Mesodermal cell (in vitro differentiated cells): ENCODE results near the gene NID2.

Experiments
- H3K27ac ChIP-seq: 2 replicates; pipeline ENCODE4 v1.7.0; 2013; ENCODE audit warnings: mild to moderate bottlenecking, low read depth, low read length, moderate library complexity; ENCODE audit not compliant: severe bottlenecking
- H3K36me3 ChIP-seq: 2 replicates; pipeline ENCODE4 v1.7.1; 2013; ENCODE audit warnings: mild to moderate bottlenecking, low read length, moderate library complexity; ENCODE audit not compliant: control insufficient read depth, insufficient read depth
- H3K4me1 ChIP-seq: one replicate; pipeline ENCODE4 v1.7.1; 2013; ENCODE audit warnings: mild to moderate bottlenecking, low read length; ENCODE audit not compliant: insufficient read depth, control insufficient read depth, poor library complexity, severe bottlenecking
- H3K4me3 ChIP-seq: 2 replicates; pipeline ENCODE4 v1.7.0; 2013; ENCODE audit warnings: low read length, control low read depth, mild to moderate bottlenecking; ENCODE audit not compliant: insufficient read depth, poor library complexity, severe bottlenecking; ENCODE audit errors: extremely low read depth
- H3K9me3 ChIP-seq: 2 replicates; pipeline ENCODE4 v1.7.1; 2013; ENCODE audit warnings: mild to moderate bottlenecking, low read length, moderate library complexity; ENCODE audit not compliant: control insufficient read depth
- WGBS, 2 experiments: methylation state at CpG; one replicate each; pipeline ENCODE4 v1.1.5; 2013; ENCODE audit warnings: missing lambda C conversion rate in 2 of 2; ENCODE audit not compliant: insufficient coverage in 2 of 2; 5-methylcytosine and 5-hydroxymethylcytosine counted together

NID2 gene

GRCh38 chr14:52095794-52096193, 26.9 kb upstream of the NID2 start:
- no peaks in the 10 kb centered on the region for H3K36me3 ChIP-seq
- no peaks in the 10 kb centered on the region for H3K9me3 ChIP-seq
- no peak overlapping the region for H3K4me3 ChIP-seq
- H3K4me1 ChIP-seq: no peaks in the 10 kb centered on the region
- no peak overlapping the region for H3K27ac ChIP-seq
- WGBS, 2 experiments: 96 to 100% methylated on average over 2 to 4 of the region's 4 CpGs

- no peaks in the 10 kb centered on the region for H3K36me3 ChIP-seq
- WGBS, 2 experiments: 88 to 100% methylated on average over 2 to 3 of the region's 3 CpGs
- no peaks in the 10 kb centered on the region for H3K9me3 ChIP-seq
- H3K27ac ChIP-seq: no peak overlapping the region
- no peaks in the 10 kb centered on the region for H3K4me1 ChIP-seq
- no peak overlapping the region for H3K4me3 ChIP-seq
Observed at GRCh38 chr14:52095336-52095735, 26.5 kb upstream of the NID2 start.

- H3K4me3 ChIP-seq: no peak overlapping the region
- H3K36me3 ChIP-seq: no peaks in the 10 kb centered on the region
- H3K4me1 ChIP-seq: no peaks in the 10 kb centered on the region
- H3K9me3 ChIP-seq: no peaks in the 10 kb centered on the region
- H3K27ac ChIP-seq: no peak overlapping the region
- WGBS, 2 experiments: 75 to 100% methylated on average over 2 to 4 of the region's 4 CpGs
Observed at GRCh38 chr14:52094546-52095271, 25.9 kb upstream of the NID2 start.

GRCh38 chr14:52091928-52092327, 23.1 kb upstream of the NID2 start:
- Histone ChIP-seq H3K4me1 (no peaks in the 10 kb centered on the region), H3K36me3 (no peaks in the 10 kb centered on the region), H3K4me3 (no peak overlapping the region), H3K9me3 (no peaks in the 10 kb centered on the region), H3K27ac (no peak overlapping the region)

DNA sequence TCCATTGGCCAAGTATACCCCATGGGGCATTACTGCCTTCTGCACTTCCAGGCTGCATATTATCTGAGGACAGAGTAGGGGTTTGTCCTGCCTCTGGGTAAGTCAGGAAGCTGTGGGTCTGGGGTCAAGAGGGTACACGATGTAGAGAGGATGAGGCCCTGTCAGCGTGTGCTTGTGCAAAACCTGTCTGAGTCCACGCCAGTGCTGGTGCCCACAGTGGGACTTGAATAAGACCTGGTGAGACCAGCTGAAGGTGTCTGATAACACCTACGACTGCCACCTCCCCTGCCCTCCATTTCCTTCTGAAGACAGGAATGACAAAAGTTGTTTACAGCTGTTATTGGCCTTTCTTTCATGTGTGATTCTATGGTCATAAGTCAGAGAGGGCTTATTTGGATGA, 22.1 kb upstream of the NID2 start:
- no peaks in the 10 kb centered on the region for H3K4me1 ChIP-seq
- H3K9me3 ChIP-seq: no peaks in the 10 kb centered on the region
- 91 to 95% methylated on average over 3 to 4 of the region's 4 CpGs for WGBS, 2 experiments
- H3K36me3 ChIP-seq: no peaks in the 10 kb centered on the region
- H3K4me3 ChIP-seq: no peak overlapping the region
- H3K27ac ChIP-seq: no peak overlapping the region

DNA sequence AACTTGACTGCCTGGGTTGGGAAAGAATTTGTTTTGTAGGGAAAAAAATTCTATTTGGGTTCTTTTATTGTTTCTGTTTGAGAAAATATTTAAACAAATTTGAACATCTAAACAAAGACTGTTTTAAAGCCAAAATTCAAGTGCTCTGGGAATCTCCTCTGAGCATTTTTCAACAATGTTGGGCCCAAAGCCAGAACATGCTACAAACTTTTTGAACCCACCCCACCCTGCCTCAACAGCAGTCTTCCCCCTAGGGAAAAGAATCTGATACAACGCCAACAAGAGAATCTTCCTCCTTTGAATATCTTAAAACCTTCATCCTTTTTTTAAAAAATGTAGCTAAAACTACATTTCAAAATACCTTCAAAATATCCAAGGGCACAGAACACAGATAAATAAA, 20.4 kb upstream of the NID2 start:
- Histone ChIP-seq H3K4me1 (no peaks in the 10 kb centered on the region), H3K36me3 (no peaks in the 10 kb centered on the region), H3K4me3 (no peak overlapping the region), H3K9me3 (peaks cover 15% of the 10 kb centered on the region), H3K27ac (no peak overlapping the region)
- 100% methylated on average over 1 of the region's 1 CpG; no CpG with 5 or more reads in 1 of the 2 experiments for WGBS, 2 experiments

- Histone ChIP-seq H3K36me3 (no peaks in the 10 kb centered on the region), H3K9me3 (peaks cover 24% of the 10 kb centered on the region), H3K27ac (no peak overlapping the region), H3K4me1 (peaks cover 3% of the 10 kb centered on the region), H3K4me3 (no peak overlapping the region)
- 83 to 86% methylated on average over 3 of the region's 4 CpGs for WGBS, 2 experiments
Observed at GRCh38 chr14:52086711-52087110, 17.9 kb upstream of the NID2 start.

DNA sequence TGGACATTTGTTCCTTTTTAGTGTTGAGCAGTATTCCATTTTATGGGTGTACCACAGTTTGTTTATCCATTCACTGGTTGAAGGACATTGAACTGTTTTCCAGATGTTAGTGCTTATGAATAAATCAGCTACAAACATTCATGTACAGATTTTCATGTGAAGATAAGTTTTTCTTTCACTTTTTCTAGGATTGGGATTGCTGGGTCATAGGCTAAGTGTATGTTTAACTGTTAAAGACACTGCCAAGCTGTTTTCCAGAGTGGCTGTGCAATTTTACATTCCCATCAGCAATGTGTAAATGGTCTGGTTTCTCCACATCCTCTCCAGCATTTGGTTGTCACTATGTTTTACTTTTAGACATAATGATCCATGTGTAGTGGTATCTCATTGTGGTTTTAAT, 14.0 kb upstream of the NID2 start:
- H3K27ac ChIP-seq: no peak overlapping the region
- H3K4me1 ChIP-seq: peaks cover 35% of the 10 kb centered on the region
- no peak overlapping the region for H3K4me3 ChIP-seq
- no peaks in the 10 kb centered on the region for H3K36me3 ChIP-seq
- H3K9me3 ChIP-seq: peaks cover 24% of the 10 kb centered on the region

GRCh38 chr14:52081964-52082363, 13.1 kb upstream of the NID2 start:
- WGBS, 2 experiments: 100% methylated on average over 1 to 2 of the region's 3 CpGs
- peaks cover 24% of the 10 kb centered on the region for H3K9me3 ChIP-seq
- peak overlapping the region; percentile 11 for H3K27ac ChIP-seq
- H3K4me3 ChIP-seq: no peak overlapping the region
- H3K4me1 ChIP-seq: peaks cover 35% of the 10 kb centered on the region
- no peaks in the 10 kb centered on the region for H3K36me3 ChIP-seq

DNA sequence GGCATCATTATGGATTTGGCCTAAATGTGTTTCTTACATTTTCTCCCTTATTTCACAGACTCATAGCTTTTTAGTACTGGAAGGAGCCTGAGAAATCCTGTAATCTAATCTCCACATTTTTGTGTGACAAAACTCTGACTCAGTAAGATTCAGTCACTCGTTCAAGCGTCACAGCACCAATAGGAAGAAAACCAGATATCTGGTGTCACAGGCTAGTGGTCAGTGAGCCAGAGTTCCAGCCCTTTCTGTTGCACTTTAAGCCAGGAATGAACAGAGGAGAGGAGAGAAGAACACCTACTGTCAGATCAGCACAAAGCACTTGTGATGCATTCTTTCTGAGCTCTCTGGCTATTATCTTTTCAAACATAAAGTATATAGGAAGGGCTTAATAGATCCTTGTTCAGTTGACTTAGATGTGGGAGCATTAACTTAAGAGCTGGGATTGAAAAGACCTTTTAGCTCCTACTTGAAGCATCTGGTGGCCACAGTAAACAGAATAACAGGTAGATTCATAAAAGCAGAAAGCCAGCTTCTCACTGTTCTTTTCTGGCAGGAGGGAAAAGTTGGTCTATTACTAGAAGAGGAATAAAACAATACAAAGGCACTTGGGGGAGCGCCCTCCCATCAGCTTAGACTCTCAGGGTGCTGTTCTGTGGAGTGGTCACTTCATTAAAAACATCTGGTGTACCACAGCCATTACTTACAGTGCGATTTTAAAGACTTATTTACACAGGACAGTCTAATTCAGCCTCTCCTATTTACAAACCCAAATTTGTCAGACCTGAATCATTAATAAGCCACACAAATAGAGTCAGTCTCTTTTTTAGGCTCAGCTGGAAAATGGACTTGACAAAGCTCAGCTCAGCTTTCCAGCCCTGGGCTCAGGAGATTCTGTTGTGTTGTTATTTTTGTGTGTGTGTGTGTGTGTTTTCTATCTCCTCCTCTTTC, 12.2 kb upstream of the NID2 start:
- Histone ChIP-seq H3K9me3 (peaks cover 24% of the 10 kb centered on the region), H3K4me3 (no peak overlapping the region), H3K4me1 (peaks cover 35% of the 10 kb centered on the region), H3K36me3 (no peaks in the 10 kb centered on the region), H3K27ac (peak overlapping the region; percentile 98)
- WGBS, 2 experiments: 49 to 100% methylated on average over 1 to 4 of the region's 4 CpGs
